ENCODE data around the gene MTMR2.
"Not testable (repeated sequence)": the region's sequence is repeated elsewhere in the genome, so short reads cannot be mapped to it uniquely, and the experiment has no call there.

Gene MTMR2

DNA sequence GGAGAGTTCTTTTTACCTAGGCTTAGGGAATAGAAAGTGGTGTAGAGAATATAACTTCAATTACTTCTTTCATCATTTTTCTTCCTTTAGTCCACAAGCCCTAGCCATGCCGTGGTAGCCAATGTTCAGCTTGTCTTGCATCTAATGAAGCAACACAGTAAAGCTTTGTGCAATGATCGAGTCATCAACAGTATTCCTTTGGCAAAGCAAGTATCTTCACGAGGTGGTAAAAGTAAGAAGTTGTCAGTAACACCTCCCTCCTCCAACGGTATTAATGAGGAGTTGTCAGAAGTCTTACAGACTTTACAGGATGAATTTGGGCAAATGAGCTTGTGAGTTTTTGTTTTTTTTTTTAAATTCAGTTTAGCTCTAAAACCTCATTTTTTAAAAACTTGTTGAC lies 96.2 kb downstream of the MTMR2 start:
- no peak for DNase-seq

DNA sequence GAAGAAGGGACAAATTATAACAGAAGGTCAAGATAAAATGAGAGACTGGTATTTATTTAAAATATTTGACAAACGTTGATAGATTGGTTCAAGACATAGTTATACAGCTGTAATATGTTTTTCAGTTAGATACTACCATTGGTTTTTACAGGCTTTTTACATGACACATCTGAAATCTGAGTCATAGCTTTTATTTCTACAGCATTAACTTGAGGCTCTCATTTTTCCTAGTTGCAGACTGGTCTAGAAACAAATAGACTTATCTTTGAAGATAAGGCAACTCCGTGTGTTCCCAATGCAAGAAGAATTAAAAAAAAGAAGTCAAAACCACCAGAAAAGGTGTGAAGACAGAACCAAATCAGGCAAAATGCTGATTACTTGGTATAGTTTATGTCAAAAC lies 102.3 kb downstream of the MTMR2 start:
- DNase-seq, result no peak

DNA sequence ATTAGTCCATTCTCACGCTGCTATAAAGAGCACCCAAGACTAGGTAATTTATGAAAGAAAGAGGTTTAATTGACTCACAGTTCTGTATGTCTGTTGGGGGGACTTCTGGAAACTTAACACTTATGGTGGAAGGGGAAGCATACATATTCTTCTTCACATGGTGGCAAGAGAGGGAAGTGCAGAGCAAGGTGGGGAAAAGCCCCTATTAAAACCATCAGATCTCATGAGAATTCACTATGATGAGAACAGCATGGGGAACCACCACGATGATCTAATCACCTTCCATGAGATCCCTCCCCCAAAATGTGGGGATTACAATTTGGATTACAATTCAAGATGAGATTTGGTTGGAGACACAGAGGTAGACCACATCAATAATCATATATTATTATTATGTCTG lies 107.9 kb downstream of the MTMR2 start:
- no peak for DNase-seq

DNA sequence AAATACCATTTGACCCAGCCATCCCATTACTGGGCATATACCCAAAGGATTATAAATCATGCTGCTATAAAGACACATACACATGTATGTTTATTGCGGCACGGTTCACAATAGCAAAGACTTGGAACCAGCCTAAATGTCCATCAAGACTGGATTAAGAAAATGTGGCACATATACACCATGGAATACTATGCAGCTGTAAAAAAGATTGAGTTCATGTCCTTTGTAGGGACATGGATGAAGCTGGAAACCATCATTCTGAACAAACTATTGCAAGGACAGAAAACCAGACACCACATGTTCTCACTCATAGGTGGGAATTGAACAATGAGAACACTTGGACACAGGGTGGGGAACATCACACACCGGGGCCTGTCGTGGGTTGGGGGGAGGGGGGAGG lies 112.9 kb downstream of the MTMR2 start:
- DNase-seq, result not testable (repeated sequence)

DNA sequence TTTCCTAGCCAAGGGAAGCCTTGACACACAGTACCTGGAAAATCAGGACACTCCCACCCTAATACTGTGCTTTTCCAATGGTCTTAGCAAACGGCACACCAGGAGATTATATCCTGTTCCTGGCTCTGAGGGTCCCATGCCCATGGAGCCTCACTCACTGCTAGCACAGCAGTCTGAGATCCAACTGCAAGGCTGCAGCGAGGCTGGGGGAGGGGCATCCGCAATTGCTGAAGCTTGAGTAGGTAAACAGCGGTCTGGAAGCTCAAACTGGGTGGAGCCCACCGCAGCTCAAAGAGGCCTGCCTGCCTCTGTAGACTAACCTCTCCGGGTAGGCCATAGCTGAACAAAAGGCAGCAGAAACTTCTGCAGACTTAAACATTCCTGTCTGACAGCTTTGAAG lies 117.4 kb downstream of the MTMR2 start:
- not testable (repeated sequence) for DNase-seq

DNA sequence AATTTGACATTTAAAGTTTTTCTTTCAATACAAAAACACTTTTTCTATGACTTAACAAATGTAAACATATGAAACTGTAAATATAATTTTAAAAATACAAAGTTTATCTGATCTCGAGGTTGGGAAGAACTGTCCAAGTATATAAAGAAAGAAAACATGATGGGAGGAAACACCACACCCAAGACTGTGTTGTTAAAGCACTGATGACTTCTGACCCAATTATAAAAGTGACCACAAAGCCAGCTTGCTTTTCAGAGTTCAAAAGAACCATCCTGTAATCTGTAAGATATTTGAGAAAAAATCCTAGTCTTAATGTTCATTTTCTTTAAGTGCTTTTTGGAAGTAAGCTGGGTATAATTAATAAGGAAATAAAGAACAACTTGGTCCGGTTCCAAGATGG lies 118.0 kb downstream of the MTMR2 start:
- DNase-seq, result no peak

DNA sequence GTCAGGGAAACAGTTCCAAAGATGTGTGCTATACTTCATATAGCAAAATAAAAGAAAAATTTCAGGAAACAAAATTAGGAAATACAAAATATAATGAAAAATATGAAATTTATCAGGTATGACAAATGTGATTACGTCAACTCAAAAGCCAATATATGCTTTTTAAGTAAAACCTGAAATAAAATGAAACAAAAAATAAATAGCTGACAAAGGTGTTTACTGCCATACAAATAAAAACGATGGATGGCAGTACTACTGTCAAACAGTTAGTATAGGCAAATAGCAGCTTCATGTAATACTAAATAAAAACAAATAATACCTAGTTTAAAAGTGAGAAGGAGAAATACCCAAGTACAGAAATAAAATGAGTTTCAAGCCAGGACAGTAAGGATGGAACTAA lies 119.9 kb downstream of the MTMR2 start:
- DNase-seq, result no peak

DNA sequence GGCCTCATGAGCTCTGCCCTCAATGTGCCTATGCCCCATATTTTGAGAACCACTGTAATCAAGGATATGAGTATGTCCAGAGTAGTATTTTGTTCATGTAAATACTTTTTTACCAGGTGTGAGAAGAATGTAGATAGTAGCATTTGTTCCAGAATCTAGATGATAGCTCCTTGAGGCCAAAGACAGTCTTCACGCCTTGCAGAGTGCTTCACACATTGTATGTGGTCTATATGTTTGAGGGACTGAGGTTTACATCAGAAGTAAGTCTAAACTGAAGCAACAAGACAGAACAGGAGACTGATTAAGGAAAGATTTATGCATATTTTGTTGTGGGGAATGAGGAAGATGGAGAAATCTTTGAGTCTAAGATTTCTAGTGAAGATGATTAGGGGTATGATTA lies 121.1 kb downstream of the MTMR2 start:
- no peak for DNase-seq

DNA sequence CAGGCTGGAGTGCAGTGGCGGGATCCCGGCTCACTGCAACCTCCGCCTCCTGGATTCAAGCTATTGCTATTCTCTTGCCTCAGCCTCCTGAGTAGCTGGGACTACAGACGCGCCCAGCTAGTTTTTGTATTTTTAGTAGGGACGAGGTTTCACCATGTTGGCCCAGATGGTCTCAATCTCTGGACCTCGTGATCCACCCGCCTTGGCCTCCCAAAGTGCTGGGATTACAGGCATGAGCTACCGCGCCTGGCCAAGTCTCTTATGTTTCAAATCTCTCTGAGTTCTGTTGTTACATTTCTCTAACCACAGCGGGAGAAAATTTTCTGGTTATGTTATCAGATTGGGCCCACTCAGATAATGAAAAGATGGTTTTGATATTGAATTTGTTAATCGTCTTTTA lies 123.5 kb downstream of the MTMR2 start:
- DNase-seq, result no peak

DNA sequence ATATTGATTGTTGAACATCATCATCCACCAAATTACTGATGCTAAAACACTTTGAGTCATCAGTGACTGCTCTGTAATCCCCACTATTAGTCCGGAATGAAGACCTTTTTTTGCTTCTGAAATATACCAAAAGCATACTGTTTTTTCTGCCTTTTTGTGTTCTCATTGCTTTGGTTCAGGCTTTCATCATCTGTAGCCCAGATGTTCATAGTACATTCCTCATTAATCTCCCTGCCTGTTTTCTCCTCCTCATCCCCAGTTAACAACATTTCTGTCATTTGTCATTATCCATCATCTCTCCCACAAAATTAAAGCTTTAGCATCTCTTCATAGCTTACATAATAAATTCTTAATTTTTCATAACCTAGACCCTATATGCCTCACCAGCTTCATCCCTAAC lies 124.4 kb downstream of the MTMR2 start:
- no peak for DNase-seq

DNA sequence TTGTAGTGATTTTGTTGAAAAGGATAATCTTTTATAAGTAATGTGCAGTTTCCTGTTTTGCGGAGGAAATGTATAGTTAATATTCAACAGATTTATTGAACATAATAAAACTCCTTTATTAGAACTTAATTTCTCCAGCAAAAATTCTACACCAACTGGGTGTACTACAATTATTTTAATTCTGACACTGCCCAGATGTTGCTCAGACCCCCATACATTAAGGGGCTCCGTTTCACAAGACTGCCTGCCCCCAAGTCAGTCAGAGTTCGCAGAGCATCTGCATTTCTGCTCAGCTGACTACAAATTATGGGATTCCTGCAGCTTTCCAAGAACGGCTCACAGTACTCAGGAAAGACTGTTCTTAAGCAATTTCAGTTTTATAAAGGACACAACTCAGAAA lies 127.4 kb downstream of the MTMR2 start:
- DNase-seq, result no peak

DNA sequence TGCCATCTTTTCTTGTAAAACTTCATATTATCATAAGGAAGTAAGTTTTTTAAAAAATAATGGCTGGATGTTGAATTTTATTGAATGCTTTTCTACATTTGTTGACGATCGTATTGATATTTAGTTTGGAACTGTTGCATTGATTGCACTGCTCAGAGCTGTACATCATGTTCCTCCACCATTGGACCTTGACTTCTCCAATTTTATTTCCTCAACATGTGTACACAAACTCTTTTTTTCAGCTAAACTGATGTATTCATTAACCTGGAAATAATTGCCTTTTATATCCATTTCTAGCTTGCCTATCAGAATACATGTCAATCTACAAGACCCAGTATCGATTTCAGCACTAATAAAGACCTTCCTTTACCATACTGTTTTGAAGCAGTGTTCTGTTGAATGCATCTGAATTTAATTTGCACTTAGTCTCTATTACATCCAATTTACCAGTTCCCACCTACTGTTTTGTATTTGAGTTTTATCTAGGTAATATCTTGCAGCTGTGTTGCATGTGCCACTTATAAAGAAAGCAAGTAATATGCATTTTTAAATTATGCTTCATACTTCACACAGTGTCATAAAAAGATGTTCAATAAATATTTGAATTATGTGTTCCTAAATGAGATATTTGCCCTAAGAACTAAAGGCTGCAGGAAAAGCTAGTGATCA lies 128.1 kb downstream of the MTMR2 start:
- DNase-seq, result no peak

DNA sequence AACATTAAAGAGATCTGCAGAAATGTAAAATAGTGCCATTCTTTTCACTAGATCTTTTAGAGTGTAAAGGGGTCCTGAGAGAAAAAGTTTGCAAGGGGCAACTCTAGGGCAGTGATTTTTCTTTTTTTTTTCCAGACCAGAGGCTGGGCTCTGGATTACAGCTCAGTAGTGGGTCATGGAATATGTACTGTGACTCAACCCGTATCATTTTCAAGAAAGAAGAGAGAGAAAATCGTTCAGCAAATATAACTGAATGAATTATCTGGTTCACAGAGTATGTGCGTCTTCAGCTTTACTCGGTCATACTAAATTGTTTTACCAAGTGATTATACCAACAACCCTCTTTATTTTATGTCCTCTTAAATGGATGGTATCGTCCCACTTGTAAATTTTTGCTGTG lies 129.8 kb downstream of the MTMR2 start:
- DNase-seq, result no peak

DNA sequence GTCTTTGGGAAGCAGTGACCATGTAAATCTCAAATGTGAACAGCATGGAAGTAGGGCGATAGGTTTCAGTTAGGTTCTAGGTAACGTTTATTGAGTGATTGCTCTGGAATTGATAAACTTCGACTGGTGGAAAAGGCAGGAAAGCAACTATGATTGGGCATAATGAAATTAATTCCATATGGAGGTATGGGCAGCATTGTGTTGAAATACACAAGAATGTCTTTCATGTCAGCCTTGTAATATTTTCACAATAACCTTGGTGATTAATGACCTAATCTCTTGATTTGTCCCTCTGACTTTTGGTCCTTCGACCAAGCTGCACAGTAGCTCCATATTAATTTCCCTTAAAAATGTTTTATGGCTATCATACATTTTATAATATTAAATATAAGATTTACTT lies 130.8 kb downstream of the MTMR2 start:
- DNase-seq, result no peak

DNA sequence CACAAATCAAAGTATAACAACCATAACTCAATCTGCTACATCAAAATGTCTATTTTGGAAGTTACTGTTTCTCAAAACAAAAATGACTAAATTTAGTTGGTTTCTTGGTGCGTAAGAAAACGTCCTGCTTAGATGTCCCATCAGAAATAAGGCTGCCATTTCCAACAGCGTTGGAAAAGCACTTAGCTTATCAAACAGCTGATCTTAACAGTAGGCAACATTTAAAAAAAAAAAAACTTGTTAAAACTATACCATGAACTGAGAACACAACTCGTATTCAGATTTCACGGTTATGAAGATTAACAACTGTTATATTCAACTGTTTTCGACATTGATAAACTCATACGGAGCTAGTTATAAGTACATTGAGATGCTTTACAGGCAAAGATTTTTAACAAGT lies 131.2 kb downstream of the MTMR2 start:
- no peak for DNase-seq

DNA sequence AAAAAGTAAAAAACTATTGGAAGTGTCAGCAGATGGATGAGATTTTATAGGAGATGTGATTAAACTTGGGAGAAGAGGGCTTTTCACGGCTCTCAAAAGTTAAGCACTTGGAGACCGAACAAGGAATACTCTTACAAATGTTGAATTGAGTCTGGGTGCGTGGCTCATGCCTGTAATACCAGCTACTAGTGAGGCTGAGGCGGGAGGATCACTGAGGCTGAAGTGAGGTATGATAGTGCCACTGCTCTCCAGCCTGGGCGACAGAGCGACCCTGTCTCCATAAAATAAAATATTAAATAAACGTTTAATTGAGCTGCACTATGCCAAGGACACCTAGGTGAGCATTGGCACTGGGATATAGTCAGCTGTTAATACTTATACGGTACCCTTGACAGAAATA lies 131.7 kb downstream of the MTMR2 start:
- no peak for DNase-seq

DNA sequence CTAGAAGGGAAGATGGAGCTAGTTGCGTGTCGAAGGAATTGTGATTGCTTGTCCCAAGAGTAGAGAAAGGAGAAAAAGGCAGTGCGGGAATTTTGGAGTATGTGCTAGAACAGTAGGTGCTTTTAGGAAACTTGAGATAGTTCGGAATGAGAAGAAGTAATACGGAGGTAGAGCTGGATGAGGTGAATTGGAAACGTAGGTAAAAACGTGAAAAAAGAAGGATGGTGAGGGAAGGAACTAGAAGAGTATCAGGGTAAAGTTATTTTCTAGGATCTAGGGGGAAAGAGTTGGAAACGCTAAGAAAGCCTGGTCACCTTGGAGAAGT lies 132.2 kb downstream of the MTMR2 start:
- no peak for DNase-seq

DNA sequence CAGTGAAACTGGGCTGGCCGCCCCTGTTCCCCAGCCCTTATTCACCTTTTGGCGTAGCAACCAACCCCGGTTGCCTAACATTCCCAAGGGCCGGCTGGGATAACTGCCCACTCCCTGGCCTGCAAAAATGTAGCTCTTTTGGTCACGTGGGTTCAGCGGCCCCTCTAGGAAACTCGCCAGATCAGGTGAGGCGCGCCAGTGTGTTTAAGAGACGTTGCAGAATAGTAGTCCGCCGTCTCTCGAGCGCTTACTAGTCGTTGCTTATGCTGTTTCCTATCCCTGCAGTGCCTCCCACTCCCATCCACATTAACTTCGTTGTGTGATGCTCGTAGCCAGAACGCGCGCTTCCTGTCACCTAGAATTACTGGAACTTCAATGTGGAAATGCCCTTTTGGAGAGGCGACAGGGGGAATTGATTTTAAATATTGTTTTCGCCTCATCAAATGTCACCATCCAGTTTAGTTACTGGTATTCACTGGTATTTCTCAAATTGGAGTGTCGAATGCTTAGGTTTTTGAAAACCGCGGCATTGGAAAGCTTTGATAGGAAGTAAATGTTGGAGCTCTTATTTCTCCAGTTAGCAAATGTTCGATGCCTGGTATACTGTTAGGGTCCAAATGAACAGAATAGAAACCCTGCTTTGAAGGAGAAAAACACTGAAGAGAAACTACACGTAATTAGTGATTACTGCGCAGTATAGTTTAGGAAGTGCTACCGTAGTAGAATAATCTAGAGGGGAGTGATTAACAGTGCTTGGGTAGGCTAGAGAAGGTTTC lies 132.8 kb downstream of the MTMR2 start:
- DNase-seq, result peak in 52 of 58 donors; percentile 19 to 79 (median 46)

DNA sequence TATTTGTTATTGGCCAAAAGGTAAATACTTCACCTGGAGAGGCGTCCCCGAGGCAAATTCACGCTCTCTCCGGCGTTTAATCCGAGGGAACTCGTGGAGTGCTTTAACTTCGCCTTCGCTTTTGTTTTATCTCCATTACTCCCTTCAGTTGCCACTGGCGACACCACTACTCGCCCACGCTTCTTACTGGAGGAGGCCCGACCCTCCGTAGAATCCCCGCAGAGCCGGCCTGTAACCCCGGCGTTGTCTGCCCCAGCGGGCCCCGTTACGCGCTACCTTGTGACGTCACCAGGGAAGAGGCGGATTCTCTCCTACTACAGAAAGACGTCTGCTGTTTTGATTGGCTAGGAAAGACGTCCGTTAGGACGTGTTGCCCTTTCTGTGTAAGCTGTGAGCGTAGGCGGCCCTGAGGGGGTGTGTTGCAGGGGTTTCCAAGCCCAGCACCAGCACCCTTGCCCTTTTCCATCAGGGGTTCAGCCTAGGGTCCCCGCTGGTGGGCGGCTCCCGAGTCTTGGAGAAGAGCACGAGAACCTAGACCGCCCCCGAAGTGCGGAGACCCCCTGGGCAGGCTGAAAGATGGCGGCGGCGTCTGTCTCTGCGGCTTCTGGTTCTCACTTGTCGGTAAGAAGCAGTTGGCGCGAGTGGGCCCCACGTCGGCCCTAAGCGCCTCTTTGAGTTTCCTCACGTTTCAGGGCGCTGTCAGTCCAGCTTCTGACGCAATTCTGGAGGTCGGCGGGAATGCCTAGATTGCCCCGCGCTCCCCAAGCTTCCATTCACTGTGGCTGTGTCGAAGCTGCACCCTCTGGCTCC lies 133.6 kb downstream of the MTMR2 start, which contains the start of gene CEP57:
CEP57 (plus strand) TSS at position 376 of the 810 bp plus-strand sequence; CDS start at position 577, 201 bp downstream.
- peak; percentile 54 to 98 (median 88) for DNase-seq

DNA sequence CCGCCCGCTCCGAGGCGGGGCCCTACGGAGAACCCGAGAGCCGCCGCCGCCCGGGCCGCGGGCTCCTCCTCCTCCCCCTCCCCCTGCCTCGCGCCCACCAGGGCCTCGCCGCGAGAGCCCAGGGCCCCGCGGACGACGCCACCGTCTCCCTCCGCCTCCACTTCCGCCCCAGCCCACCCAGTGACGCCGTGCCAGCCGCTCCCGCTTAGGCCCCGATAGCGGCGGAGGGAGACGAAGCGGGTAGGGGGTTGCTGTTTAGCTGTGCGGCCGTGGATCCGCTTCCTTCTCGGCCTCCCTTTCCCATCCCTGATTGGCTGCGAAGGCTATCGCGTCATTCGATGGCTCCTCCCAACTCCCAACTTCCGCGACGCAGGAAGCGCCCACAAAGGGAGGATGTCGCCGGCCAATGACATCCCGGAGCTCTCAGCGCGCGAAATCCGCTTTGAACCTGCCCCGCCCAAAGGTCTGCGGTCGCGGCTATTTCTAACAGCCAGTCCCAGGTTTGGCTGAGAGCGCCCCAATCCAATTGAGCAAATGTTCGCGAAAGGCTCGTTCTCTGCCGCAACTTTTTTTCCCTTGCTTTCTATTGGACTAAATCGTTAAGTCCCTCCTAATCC lies 134.3 kb downstream of the MTMR2 start, which contains the start of gene FAM76B:
FAM76B (minus strand) TSS at position 277 of the 617 bp plus-strand sequence. CDS start 304 bp downstream, outside the sequence.
- peak; percentile 84 to 99 (median 97) for DNase-seq

DNA sequence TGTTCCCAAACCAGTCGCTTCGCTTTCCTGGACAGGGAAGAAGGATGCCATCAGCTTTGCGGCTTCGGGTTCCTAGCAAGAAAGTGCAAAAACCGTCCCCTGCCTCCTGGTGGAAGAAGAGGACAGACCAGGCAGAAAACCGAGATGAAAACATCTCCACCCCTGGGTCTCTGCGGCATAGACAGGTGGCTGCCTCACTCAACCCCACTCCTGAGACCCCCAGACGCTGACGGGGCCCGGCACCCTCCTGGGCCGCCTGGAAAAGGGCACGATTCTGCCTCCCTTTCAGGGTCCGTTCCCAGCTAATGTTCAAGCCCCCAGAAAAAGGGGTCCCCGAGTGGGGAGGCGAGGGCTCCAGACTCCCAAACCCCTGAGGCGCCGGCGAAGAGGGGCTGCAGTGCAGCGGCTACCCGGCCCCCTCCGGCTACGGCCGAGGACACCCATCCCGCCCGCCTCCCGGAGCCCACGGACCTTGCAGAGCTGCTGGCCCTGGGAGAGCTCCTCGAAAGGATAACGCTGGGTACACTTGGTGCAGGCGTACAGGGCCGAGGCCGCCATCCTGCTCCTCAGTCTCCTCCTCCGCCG lies 134.9 kb downstream of the MTMR2 start:
- DNase-seq, result peak in 22 of 58 donors; percentile 2 to 59 (median 23)

Measured in anterior cingulate cortex (tissue), 58 donors.